Activated CD4-positive, alpha-beta T cell treated with anti-CD3 and anti-CD28 coated beads for 36 hours (primary cell): ENCODE results near the gene ANKRD18A. TPM values are rescaled to one million over a fixed set of nuclear protein-coding genes. Genes with fewer than 3 reads are reported as not detected.

Experiments used
- ATAC-seq: fragments of 200-7000 bp; cut with Tn5 transposase; one replicate; pipeline ENCODE4 v1.10.0; 2021; ENCODE audit warnings: mild to moderate bottlenecking, moderate library complexity
- CTCF ChIA-PET: fragments of 350-600 bp; sonication (Branson Sonifier 250); formaldehyde crosslinking; loops from one replicate; lab custom pipeline; 2021; ENCODE audit warnings: antibody characterized with exemption; lab: Charles Lee
- POLR2A ChIA-PET: fragments of 350-600 bp; sonication (Branson Sonifier 250); formaldehyde crosslinking; loops from one replicate; lab custom pipeline; 2021; ENCODE audit warnings: antibody characterized with exemption, inconsistent platforms; lab: Charles Lee
- DNase-seq: peaks from one replicate; pipeline ENCODE4 v3.0.0-alpha.2; 2020
- H3K27ac Mint-ChIP-seq: one replicate; pipeline ENCODE4 v1.8.0; 2021; ENCODE audit warnings: mixed read lengths
- H3K27me3 Mint-ChIP-seq: one replicate; pipeline ENCODE4 v1.8.0; 2021; ENCODE audit warnings: mixed read lengths
- H3K36me3 Mint-ChIP-seq: one replicate; pipeline ENCODE4 v1.8.0; 2021; ENCODE audit warnings: low read depth, mixed read lengths
- H3K4me1 Mint-ChIP-seq: one replicate; pipeline ENCODE4 v1.8.0; 2021; ENCODE audit warnings: mixed read lengths
- H3K4me3 Mint-ChIP-seq: one replicate; pipeline ENCODE4 v1.8.0; 2021; ENCODE audit warnings: mild to moderate bottlenecking, moderate library complexity, mixed read lengths
- H3K9me3 Mint-ChIP-seq: one replicate; pipeline ENCODE4 v1.8.0; 2021; ENCODE audit warnings: low read depth, mixed read lengths
- intact Hi-C, 2 experiments: fragments of 100-400 bp; cut with DNase I in 1 of 2; cut with micrococcal nuclease in 1 of 2; formaldehyde crosslinking; loops; one replicate each; pipeline versions ENCODE4 v1.14.2 to v1.15.1; 2022 to 2024; cut with DNase I, micrococcal nuclease
- total RNA-seq, 2 experiments: library from RNA; stranded (reverse); gene quantifications; one replicate each; pipeline ENCODE4 v1.2.3, GENCODE V29; 2021

The ANKRD18A gene
- 1 to 10 TPM; 6.4 to 7.5 TPM for total RNA-seq

GRCh38 chr9:38620483-38621433 is at the start of gene ANKRD18A:
Gene ANKRD18A, minus strand, starts transcription at chr9:38620596. Its CDS starts 311 bp downstream, at chr9:38620285.
- DNase-seq = peak; percentile 89
- Mint-ChIP-seq H3K9me3 (no peaks in the 10 kb centered on the region), H3K27me3 (peaks cover 26% of the 10 kb centered on the region), H3K36me3 (peaks cover 2% of the 10 kb centered on the region), H3K4me1 (peaks cover 10% of the 10 kb centered on the region), H3K27ac (peak within 1 kb of the TSS; percentile 83), H3K4me3 (peak within 1 kb of the TSS; percentile 76)
- intact Hi-C loops = loop anchor here in 1 of 2 experiments (2.0 to 5.0 kb wide), 2 partner anchors 62 to 552 kb away; partner anchors contain the start of gene SHB
- ChIA-PET CTCF (interaction anchor here (0.6 kb wide), 1 partner anchor 627 kb away, joined by 3 read pairs; no protein-coding TSS in a partner anchor), POLR2A (no interaction called here)
- peak; percentile 89 for ATAC-seq

GRCh38 chr9:38668791-38669466 is 48.5 kb upstream of the ANKRD18A start:
- no peak for DNase-seq
- intact Hi-C loops = no loop called here
- peaks cover 8% of the 10 kb centered on the region for H3K27me3 Mint-ChIP-seq

DNA sequence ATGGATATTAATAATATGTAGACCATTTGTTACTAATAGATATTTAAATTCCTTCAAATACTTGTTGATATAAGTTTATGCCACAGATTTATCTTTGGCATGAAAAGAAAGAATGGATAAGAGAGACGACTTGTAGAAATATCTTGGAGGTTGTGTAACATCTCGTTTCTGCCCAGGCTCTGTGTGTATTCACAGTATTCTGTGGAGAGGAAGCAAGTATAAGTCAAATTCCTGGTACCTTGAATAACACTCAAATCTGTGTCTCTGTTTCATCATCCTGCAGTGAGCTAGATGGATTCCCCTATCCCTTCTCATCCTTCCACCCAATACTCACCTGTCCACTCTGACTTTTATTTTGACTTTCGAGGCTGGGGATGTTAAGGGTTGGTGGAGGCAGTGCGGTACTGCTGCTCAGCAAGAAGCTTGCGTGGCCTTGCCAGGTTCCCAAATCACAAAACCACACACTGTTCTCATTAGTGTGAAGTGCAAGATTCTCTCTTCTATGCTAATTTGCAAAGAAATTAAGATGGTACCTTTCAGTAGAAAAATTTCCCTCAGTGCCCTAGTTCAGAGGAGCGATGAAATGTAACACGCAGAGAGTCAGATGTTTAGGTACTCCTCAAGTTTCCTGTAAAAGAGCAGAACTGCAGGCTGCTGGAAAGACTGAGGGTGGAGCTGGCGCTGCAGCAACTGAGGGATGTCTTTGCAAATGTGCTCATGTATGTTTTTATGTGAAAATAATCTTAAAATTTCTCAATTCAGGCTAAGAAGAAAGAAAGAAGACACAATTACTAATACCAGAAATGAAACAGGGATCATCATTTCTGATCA is 42.6 kb upstream of the ANKRD18A start:
- Mint-ChIP-seq H3K4me1 (no peaks in the 10 kb centered on the region), H3K27me3 (peaks cover 23% of the 10 kb centered on the region), H3K4me3 (no peak overlapping the region), H3K27ac (no peak overlapping the region), H3K36me3 (no peaks in the 10 kb centered on the region), H3K9me3 (no peaks in the 10 kb centered on the region)
- DNase-seq (no peak), ATAC-seq (no peak)
- POLR2A ChIA-PET = no interaction called here
- intact Hi-C loops = no loop called here
- CTCF ChIA-PET = interaction anchor here (0.6 kb wide), 1 partner anchor 778 kb away, joined by 4 read pairs; no protein-coding TSS in a partner anchor

More at GRCh38 chr9:38668791-38669466, 48.5 kb upstream of the ANKRD18A start:
- Mint-ChIP-seq H3K36me3 (no peaks in the 10 kb centered on the region), H3K27ac (no peak overlapping the region), H3K4me1 (peaks cover 3% of the 10 kb centered on the region), H3K4me3 (no peak overlapping the region), H3K9me3 (no peaks in the 10 kb centered on the region)
- ChIA-PET CTCF (no interaction called here), POLR2A (no interaction called here)
- ATAC-seq = no peak

DNA sequence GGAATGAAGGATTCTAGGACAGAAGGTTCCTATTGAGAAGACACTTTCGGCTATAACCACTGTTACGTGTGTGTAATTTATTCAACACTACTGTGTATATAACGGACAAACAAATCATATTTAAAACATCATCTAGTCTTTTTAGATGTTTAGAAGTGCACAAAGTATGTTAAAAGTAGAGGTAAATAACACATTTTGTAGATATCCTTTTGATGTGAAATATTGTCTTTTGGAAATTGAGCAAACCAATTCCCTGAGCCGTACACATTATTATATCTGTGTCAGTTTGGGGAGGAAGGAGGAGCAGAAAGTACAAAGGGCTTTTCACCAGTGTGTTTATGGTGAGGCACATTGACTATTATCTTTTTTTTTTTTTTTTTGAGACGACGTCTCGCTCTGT is 39.1 kb upstream of the ANKRD18A start:
- peaks cover 25% of the 10 kb centered on the region for H3K27me3 Mint-ChIP-seq
- no peaks in the 10 kb centered on the region for H3K9me3 Mint-ChIP-seq
- no peaks in the 10 kb centered on the region for H3K36me3 Mint-ChIP-seq
- no peak overlapping the region for H3K4me3 Mint-ChIP-seq
- DNase-seq (no peak), ATAC-seq (no peak)
- POLR2A ChIA-PET = no interaction called here
- no peaks in the 10 kb centered on the region for H3K4me1 Mint-ChIP-seq
- intact Hi-C loops = no loop called here
- H3K27ac Mint-ChIP-seq = no peak overlapping the region
- CTCF ChIA-PET = no interaction called here

- Mint-ChIP-seq H3K36me3 (no peaks in the 10 kb centered on the region), H3K4me1 (no peaks in the 10 kb centered on the region), H3K9me3 (no peaks in the 10 kb centered on the region), H3K27me3 (peaks cover 22% of the 10 kb centered on the region), H3K27ac (no peak overlapping the region), H3K4me3 (no peak overlapping the region)
- ChIA-PET CTCF (no interaction called here), POLR2A (no interaction called here)
- intact Hi-C loops = no loop called here
- DNase-seq (no peak), ATAC-seq (no peak)
These were observed 36.5 kb upstream of the ANKRD18A start for GRCh38 chr9:38656896-38657295.

DNA sequence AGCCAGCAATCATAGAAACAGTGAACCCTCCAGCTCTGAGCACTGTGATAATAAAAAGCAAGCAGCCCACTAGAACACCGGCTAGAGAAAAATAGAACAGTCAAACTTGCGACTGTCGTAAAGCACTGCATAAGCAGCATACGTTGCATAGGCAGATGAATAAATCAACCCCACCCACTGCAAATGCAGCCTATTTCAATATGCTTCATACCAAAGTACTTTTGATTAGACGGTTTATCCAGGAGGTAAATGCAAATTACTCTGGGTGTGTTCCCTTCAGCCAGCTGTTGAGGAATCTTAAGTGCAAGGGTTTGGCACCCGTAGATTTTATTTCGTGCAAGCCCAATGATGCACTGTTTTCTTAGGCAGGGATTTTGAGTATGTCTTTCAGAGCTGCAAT is 32.1 kb upstream of the ANKRD18A start:
- ATAC-seq (no peak), DNase-seq (no peak)
- Mint-ChIP-seq H3K4me1 (peaks cover 2% of the 10 kb centered on the region), H3K36me3 (no peaks in the 10 kb centered on the region), H3K27ac (no peak overlapping the region), H3K27me3 (peaks cover 17% of the 10 kb centered on the region), H3K9me3 (no peaks in the 10 kb centered on the region), H3K4me3 (no peak overlapping the region)
- ChIA-PET POLR2A (no interaction called here), CTCF (no interaction called here)
- intact Hi-C loops = no loop called here

DNA sequence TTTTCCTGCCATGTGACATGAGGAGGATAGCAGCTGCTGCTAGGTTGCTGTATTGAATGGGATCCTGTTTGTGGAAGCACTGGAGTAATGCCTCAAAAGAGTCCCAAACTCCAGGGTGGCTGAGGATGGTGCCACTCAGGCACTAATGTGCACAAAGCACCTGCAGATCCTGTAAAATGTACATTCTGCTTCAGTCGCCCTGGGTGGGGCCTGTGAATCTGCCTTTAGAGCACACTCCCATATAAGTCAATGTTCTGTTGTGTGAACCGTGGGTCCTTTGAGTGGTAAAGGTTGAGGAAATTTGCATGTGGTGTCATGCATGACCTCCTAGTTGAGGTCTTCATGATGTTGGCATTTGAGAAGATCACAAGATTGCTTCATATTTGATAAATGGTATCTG is 31.6 kb upstream of the ANKRD18A start:
- DNase-seq (no peak), ATAC-seq (no peak)
- Mint-ChIP-seq H3K4me3 (no peak overlapping the region), H3K27ac (no peak overlapping the region), H3K4me1 (peaks cover 2% of the 10 kb centered on the region), H3K36me3 (no peaks in the 10 kb centered on the region), H3K9me3 (no peaks in the 10 kb centered on the region), H3K27me3 (peaks cover 13% of the 10 kb centered on the region)
- CTCF ChIA-PET = no interaction called here
- intact Hi-C loops = no loop called here
- POLR2A ChIA-PET = no interaction called here

GRCh38 chr9:38651400-38652042 is 31.1 kb upstream of the ANKRD18A start:
- Mint-ChIP-seq H3K9me3 (no peaks in the 10 kb centered on the region), H3K36me3 (no peaks in the 10 kb centered on the region), H3K4me1 (peaks cover 2% of the 10 kb centered on the region), H3K4me3 (no peak overlapping the region), H3K27ac (no peak overlapping the region), H3K27me3 (peaks cover 11% of the 10 kb centered on the region)
- ATAC-seq (peak; percentile 89), DNase-seq (peak; percentile 28)
- POLR2A ChIA-PET = no interaction called here
- intact Hi-C loops = no loop called here
- CTCF ChIA-PET = no interaction called here

- no peaks in the 10 kb centered on the region for H3K36me3 Mint-ChIP-seq
- ChIA-PET CTCF (no interaction called here), POLR2A (no interaction called here)
- peaks cover 2% of the 10 kb centered on the region for H3K4me1 Mint-ChIP-seq
- ATAC-seq (no peak), DNase-seq (no peak)
- H3K4me3 Mint-ChIP-seq = no peak overlapping the region
- H3K27ac Mint-ChIP-seq = no peak overlapping the region
- H3K27me3 Mint-ChIP-seq = peaks cover 9% of the 10 kb centered on the region
- H3K9me3 Mint-ChIP-seq = no peaks in the 10 kb centered on the region
- intact Hi-C loops = no loop called here
These were observed 30.2 kb upstream of the ANKRD18A start for GRCh38 chr9:38650564-38650963.

DNA sequence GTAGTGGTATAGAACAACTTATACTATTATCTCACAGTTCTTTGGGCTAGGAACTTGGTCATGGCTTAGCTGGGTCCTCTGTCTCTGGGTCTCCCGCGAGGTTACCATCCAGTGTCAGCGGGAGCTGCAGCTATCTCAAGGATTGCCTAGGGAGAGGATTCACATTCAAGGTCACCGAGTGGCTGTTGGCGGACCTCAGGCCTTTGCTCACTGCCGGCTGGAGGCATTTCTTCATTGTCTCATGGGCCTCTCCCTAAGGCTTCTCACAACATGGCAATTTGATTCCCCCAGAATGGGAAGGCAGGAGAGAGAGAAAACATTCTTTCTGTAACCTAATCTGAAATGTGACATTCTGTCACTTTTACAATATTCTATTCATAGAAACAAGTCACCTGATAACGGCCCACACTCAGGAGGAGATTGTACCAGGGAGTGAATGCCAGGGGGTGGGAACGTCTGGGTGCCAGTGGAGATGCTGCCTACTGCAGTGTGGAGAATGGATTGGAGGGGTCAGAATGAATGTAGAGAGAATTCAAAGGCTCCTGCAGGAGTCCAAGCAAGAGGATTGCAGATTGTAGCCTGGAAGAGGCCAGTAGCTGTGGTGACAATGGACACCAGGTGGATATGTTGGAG is 29.5 kb upstream of the ANKRD18A start:
- no peak for ATAC-seq

More for the DNA sequence above, 29.5 kb upstream of the ANKRD18A start:
- Mint-ChIP-seq H3K27me3 (peaks cover 9% of the 10 kb centered on the region), H3K4me1 (peaks cover 2% of the 10 kb centered on the region), H3K36me3 (no peaks in the 10 kb centered on the region), H3K27ac (no peak overlapping the region), H3K4me3 (no peak overlapping the region), H3K9me3 (no peaks in the 10 kb centered on the region)
- ChIA-PET CTCF (no interaction called here), POLR2A (no interaction called here)
- intact Hi-C loops = no loop called here
- DNase-seq = no peak
